Non-pigmented ciliary epithelial cell (primary cell): ENCODE measurements around the gene DYNLT1.
"Not testable (repeated sequence)": the region's sequence is repeated elsewhere in the genome, so short reads cannot be mapped to it uniquely, and the experiment has no call there.

ENCODE experiments used
- DNase-seq: peaks from one replicate; pipeline ENCODE4 v3.0.0-alpha.2; 2010; ENCODE audit warnings: low read depth

The DYNLT1 gene

DNA sequence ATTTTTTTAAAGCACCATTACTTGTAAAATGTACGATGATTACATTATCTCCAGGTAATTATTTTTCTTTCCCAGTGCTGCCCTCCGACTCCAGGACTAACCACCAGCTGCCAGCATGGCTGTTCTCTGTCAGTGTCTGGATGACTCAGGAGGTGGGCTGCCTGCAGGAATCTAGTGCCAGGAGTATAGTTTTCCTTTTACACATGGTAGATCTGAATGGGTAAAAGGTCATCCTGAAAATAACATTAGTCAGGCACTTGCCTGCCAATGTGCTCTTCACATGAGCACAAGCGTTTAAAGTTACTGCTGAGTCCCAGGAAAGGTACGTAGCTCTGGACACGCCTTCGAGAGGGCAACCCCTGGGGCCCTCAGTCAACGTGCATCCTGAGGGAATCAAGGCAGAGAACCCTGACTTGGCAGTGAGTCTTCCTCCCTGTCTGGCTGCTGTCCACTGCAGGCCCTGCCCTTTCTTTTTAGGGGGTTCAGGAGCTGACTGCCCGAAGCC is 2.4 kb downstream of the DYNLT1 start:
- no peak for DNase-seq

DNA sequence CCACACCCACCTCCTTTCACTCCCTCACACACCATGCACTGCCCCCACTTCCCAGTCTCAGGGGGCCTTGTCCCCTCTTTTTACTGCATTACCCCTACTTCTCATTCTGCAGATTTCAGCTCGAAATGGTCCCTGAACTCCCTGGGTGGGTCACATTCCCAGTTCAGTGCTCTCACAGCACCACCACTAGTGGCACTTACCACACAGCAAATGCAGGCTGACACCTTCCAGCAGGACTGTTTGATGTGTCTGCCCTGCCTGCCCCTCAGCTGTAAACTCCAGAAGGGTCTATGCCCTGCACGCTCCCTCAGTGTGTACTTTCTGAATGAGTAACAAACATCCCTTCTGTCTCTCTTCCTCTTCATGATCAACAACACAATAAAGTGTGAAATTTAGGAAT is 4.0 kb downstream of the DYNLT1 start:
- DNase-seq, result no peak

DNA sequence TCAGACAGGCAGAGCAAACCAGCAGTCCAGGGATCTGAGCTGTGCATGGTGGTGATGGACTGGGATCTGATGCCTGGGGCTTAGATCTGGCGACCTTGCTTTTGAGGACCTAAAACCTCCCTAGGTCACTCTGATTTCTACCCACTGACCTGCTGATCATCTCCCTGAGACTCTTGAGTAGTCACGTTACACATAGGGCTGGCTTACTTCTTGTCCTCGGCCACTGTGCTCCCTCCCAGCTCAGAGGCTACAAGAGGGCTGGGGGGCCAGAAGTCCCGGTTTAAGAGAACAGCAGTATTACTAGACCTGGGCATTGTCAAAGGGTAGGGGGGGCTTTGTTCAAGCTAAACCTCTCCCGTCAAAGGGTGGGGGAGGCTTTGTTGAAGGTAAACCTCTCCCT is 5.5 kb downstream of the DYNLT1 start:
- no peak for DNase-seq

DNA sequence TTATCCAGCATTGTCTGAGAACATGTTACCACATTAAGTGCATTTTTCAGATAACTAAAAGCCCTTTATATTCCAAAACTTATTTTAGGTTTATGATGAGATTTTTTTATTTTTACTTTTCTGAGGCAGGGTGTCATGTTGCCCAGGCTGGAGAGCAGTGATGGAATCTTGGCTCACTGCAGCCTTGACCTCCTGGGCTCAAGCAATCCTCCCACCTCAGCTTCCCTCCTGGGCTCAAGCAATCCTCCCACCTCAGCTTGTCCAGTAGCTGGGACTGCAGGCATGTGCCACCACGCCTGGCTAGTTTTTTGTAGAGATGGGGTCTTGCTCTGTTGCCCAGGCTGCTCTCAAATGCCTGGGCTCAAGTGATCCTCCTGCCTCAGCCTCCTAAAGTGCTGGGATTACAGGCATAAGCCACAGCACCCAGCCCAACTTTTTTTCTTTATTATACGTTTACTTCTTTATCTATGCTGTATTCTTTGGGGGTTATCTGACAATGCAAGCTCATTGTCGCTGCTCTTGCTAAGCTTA is 6.2 kb downstream of the DYNLT1 start:
- no peak for DNase-seq

DNA sequence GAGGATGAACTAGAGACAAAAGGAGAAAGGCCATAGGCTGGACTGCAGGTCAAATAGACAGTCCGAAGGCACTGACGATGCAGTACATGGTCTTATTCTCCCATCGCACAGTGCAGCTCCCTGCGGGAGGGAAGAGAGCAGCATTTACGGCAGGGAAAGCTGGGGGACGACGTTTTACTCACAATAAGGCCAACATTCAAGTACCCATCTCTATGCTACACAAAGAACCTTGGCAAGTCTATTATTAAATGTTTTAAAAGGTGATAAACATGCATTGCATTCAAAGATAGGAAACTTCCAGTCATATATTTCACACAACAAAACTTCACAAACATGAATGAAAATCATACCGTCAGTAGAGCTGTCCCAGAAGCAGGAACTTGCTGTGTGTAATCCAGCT is 7.8 kb downstream of the DYNLT1 start:
- no peak for DNase-seq

DNA sequence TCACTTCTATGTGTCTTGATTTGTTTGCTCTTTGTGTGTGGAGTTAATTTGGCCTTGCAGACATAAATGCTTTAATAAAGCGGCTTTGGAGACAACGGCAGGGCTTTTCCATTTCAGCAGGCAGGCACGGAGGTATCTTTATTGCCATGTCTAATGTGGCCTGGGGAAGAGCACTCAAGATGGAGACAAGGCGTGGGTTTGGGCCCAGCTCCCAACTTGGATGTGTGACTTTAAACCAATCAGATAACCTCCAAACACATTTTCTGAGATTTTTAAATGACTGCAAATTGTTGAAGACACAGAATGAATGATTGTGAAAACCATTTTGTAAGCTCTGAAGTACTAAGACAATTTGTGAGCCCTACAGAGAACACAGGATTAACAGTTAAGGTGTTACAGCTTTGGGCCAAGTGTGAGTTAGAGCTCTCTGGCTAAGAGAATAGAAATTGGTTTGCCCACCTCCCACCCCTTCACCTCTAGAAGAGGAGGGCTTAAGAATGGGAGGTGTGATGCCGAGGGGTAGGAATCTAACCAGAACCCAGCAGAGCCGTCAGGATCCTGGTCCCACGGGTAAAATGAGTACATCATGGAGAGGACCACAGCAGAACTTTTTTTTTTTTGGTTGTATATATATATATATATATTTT is 9.0 kb downstream of the DYNLT1 start:
- DNase-seq, result no peak

DNA sequence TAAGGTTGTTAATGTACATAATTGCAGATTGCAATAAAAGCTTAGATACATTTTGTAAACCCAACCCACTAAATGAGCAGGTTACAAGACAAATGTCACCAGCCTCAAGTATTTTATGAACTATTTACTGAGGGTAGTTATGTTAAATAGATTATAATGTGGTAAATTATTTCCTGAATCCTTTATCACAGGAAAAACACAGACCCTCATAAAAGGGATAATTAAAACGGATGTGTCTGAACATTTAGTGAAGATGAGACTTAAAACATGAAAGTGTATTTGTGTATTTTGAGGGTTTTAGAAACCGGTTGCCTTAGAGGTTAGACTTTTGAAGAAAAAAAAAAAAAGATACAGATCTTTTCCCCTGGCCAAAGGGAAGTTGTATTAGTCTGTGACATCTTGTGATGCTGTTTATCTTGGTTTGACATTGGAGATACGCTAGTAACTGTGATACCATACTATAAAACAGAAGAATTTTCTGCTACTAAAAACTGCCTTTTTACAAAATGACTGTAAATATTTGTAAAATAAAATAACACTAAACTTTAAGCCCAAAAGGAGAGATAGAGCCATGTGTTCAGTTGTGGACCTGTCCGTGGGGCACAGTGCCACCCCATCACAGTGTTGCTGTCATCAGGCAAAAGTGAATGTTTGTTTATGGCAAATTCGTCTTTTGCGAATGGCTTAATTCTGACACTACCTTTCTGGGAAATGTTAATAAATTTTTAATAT is 9.7 kb downstream of the DYNLT1 start:
- no peak for DNase-seq

DNA sequence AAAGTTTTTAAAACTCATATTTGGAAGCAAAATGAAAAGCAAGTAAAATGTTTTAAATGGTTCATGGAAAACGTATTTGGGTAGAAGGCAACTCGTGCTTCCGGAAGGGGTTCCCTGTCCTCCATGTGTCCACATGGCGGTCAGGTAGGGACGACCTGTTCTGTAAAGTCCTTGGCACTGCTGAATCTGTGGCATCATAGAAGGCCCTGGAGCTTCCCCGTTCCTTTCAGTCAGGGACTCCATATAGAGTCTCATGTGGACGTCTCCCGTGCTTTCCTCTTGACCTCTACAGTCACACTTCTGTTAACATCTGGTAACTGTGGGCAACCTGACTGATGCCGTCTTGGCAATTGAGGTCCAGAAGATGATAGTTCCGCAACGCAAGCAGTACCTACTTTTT is 11.4 kb downstream of the DYNLT1 start:
- DNase-seq, result no peak

DNA sequence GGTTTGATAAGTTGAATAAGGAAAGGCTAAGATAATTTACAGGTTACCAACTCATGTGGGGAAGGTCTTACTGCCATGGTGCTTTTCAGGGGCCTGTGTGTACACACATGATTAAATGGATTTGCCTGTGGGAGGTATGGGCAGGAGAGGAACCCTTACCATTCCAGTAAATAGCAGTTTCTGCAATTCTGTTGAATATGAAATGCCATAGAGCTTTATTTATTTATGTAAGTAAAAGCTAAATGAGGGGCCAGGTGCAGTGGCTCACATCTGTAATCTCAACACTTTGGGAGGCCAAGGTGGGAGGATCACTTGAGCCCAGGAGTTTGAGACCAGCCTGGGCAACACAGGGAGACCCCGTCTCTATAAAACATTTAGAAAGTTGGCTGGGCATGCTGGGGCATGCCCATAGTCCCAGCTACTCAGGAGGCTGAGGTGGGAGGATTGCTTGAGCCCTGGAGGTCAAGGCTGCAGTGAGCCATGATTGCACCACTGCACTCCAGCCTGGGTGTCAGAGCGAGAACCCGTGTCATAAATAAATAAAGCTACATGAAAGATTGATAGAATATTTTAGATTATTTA is 11.9 kb downstream of the DYNLT1 start:
- not testable (repeated sequence) for DNase-seq

DNA sequence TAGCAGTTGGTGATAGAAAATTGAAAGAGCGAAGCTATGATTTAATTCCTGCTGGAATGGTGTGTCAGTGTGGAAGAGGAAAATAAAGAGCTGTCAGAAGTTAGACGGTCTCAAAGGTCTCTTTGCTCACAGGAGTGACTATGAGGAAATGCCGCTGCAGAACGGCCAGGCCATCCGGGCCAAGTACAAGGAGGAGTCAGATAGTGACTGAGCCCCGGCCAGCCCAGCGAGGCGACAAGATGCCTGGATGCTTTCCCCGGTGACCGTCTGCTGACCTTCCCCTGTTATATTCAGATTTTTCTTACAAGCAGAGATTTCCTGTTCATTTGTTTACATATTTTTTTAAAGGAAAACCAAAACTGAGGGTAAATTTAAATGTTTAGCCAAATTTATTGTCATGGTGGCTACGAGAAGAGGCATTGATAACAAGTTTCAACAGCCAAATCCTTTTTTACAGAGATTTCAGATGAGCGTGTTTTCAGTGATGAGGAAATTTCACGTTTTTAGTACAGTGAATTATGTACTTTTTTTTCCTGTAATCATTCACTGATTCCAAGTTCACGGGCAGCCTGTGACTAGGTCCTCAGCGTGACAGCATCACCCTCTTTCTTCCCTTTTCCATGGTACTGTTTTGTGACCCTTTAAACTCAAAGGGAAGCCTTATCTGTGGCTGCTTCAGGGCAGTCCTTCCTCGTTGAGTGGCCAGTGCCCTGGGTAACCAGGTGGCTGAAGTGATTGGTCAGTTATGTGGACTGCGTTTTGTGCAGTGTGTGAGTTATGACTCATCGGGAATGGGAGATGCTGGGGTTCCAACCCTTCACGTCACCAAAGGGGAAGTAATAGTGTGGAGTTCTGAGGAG is 12.6 kb downstream of the DYNLT1 start:
- DNase-seq, result peak; percentile 84

DNA sequence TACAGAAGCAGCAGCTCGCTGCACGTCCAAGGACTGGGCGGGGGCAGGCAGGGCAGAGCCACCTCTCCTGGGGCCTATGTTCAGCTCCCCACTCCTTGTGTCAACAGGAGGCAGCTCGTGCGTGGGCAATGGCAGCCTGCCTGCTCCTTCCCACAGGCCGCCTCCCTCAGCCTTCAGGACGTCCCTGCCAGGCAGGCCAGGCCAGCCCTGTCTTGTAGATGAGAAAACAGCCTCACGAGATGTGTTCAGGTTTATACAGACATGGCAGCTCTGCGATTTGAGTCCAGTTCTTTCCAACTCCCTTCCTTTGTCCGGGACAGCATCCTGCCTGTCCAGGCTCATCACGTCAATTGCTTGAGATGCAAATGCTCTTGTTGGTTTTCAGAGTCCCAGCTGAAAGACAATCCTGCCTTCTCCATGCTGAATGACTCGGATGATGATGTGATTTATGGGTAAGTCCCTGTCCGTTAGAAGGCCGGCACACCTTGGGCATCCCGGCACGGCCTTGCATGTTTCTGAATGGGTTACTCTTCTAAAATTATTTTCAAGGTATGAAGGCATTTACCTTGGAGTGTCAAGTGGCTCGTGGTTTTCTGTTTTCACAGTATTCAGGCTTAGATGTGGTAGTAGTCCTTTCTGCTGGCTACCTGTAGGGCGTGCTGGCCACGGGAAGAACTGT is 13.5 kb downstream of the DYNLT1 start:
- no peak for DNase-seq

DNA sequence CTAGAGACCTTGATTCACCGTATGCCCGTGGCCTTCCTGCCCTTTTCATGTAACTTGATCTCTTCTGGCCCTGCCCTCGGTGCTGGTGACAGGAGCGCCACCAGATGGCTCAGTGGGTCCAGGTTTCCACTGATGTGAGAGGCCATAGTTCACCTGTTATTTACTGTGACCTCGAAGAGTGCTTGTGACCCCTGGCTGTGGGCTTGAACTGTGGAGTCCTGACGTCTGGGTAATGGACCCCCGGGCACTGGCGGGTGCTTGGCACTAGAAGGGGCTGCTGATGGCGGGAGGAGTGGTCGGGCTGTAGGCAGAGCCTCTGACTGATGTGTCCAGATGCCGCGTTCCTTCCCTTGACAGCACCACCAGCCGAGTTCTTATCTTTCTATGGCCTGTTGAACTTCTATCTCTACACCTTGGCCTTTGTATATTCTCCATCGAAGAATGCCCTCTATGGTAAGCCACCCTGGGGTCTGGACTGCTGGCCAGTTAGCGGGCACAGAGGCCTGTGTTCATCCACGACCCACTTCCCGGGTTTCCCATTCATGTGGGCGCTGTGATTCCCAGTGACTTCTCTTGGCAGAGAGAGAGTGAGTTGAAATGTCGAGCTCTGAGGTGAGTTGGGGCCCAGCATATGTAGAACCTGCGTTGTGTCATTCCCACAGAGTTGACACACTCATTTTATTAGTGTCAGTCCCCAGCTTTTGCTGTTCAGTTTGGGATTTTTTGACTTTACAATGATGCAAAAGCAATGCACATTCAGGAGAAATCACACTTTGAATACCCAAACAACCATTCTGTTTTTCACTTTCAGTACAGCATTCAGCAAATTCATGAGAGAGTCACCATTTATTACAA is 14.9 kb downstream of the DYNLT1 start:
- DNase-seq, result no peak

DNA sequence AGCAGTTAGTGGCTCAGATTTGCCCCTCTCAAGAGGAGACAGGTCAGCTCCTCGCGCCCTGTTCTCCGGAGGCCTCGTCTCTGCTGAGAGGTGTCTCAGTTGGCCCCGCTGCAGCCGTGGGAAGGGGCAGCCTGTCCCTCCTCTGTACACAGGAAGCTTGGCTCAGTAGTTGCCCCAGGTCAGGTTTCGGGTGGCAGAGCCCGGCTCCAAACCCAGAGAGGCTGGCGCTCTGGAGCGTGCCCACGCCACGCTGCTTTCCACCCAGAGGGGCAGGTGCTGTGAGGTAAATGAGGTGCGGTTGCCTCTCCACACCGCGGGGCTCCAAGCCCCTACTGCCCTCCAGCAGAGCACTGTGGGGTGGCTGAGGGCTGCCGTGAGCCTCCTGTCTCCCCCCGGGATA is 16.0 kb downstream of the DYNLT1 start:
- DNase-seq, result no peak

DNA sequence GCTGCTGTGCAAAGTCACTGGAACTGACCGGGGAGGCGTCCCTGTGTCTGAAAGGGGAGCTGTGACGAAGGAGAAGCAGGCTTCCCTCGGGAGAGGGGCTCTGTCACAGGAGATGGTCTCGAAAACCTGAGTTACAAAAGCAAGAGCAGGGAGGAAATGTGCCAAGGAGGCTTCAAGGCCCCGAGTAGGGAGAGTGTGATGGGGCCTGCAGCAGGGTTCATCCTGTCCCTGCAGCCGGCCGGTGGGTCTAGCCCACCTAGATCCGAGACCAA is 16.7 kb downstream of the DYNLT1 start:
- DNase-seq, result no peak

DNA sequence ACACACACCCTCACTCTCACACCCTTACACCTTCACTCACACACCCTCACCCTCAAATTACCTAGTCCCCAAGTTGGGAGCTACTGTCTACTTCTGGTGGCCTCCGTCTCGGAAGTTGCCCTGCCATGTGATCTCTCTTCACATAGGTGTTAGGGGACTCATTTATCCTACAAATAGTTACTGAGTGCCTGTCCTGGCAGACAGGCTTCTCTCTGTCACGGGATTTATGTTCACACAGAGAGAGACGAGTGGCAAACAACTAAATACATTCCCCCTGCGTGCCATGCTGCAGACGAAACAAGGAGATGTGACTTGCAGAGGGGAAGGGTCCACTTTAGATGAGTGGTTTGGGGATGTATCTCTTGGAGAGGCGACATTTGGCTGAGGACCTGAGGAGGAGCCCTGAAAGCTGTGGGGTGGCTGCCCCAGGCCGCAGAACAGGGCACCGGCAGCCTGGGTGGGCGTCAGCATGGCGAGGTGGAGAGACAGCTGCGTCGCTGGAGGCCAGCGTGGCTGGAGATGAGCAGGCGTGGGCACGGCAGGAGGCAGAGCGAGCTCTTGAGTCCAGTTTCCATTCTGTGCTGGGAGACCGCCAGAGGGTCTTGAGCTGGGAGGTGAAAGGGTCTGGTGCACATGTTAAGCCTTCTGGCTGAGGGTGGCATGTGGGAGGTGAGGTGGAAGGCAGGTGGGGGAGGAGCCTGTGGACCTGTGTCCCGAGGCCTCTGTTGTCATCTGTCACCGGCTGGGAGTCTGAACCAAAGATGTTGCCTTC is 17.2 kb downstream of the DYNLT1 start:
- no peak for DNase-seq

DNA sequence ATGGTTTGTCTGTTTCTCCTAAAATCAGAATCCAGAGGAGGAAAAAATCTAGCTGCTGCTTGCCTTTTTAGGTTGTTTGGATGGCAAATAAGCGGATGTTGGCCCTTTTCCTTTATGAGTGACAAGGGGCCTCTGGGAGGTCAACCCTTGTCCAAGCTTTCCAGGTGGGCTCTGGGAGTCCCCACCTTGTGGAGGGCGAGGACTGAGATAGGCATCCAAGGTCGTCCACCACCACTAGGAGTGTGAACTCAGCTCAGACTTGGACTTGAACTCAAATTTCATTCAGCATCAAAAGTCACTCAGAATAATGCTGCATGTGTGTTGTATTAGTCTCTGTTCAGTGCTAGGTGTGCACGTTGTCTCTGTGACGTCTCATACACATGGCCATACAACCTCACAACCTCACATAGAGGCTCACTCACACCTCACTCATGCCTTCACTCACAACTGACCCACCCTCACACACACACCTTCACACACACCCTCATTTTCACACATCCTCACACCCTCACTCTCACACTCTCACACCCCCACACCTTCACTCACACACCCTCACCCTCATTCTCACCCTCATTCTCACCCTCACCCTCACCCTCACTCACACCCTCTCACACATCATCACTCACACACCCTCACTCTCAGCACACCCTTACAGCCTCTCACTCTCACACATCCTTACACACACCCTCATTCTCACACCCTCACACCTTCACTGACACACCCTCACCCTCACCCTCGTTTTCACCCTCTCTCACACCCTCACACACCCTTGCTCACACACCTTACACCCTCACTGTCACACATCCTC is 18.0 kb downstream of the DYNLT1 start:
- no peak for DNase-seq

DNA sequence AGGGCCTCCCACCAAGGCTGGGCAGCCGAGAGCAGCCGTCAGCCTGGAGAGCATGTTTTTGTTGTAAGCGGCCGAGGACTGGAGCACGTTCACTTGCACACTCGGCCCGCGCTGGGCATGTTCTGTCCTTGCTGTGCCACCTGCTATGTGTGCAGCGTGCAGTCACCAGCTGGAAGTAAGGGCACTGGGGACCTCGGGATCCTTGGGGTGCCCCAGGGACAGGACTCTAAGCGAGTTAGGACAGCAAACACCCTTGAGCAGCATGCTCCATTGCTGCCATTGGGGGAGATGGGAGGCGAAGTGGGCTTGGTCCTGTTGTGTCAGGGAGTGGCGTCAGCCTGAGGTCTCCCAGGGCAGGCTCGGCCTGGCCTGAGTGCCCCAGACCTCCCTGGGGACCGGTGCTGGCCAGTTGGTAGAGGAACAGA is 18.6 kb downstream of the DYNLT1 start:
- DNase-seq, result no peak

DNA sequence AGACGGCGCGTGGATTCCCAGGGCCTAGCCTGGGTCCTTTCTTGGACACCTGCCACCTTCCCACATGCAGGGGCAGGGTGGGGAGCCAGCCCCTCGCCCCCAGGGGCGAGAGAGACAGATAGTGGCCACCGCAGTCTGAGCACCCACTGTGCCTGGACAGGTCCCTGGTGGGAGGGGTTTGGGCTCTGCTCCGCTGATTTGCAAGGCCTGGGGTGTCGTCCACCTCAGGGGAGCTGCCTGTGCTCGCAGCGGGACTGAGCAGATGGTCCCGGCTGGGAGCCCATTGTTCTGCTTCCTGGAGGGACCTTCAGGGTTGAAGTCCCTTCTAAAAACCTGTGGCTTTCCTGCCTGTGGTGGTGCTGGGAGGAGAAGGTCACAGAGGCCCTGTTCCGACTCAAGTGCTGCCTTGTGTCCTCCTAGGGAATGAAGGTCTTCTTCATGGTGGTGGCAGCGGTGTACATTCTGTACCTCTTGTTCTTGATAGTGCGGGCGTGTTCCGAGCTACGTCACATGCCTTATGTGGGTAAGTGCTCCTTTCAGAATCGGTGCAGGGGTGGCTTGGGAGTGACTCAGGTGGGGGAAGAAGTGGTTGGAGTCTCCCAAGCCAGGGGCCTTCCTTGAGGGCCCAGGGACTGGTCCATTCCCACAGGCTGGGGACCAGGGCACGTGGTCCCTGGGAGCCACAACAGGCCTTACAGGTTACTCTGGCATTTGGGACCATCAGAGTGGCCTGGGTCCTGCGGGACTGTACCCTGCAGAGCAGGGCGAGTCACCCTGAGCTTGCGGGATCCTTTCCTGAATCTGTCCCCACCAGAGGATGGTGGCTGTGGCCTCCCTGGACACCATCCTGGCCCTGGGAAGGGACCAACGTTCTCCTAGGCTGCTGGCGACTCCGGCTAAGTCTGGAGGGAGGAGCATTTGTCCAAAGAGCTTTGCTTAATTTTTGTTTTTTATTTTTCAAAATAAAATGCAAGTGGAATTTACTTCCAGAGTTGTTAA is 19.6 kb downstream of the DYNLT1 start:
- DNase-seq, result no peak
